Measurements from ENCODE around the gene CLSTN1. TPM values are rescaled to one million over a fixed set of nuclear protein-coding genes. Genes with fewer than 3 reads are reported as not detected.
A peak's percentile ranks its signal among the peaks of the same experiment; 100 is the strongest.

The CLSTN1 gene
- total and polyA plus RNA-seq, 2 of the 13 experiments (the other 11 are each of a cell fraction or from before 2014, with no cell fraction given): 19.7 to 29.8 TPM

- 0 out of 2 replicates have a peak, but pooled peaks have one; percentile 15 for TF ChIP-seq ZNF136 (CRISPR knock-in tag; IDR thresholded peaks at IDR 0.05; ENCODE audit: low read depth)
- TF ChIP-seq ZNF572 (CRISPR knock-in tag; IDR thresholded peaks at IDR 0.05): no peak
- TF ChIP-seq ZNF281 (CRISPR knock-in tag; IDR thresholded peaks at IDR 0.05; ENCODE audit: borderline replicate concordance): 0 out of 2 replicates have a peak, but pooled peaks have one; percentile 46
- 0 out of 2 replicates have a peak, but pooled peaks have one; percentile 12 for TF ChIP-seq ZNF598 (CRISPR knock-in tag; IDR thresholded peaks at IDR 0.05; ENCODE audit: borderline replicate concordance)
- no peak for TF ChIP-seq REST (IDR thresholded peaks at IDR 0.05; ENCODE audit: borderline replicate concordance in 1 of 2, low read depth in 1 of 2, low read length in 2 of 2)
- TF ChIP-seq JUND (CRISPR knock-in tag; IDR thresholded peaks at IDR 0.05): 0 out of 2 replicates have a peak, but pooled peaks have one; percentile 24
- no peak for TF ChIP-seq CAMTA2 (CRISPR knock-in tag; IDR thresholded peaks at IDR 0.05; ENCODE audit: borderline replicate concordance)
- no peak for TF ChIP-seq ZBTB42 (CRISPR knock-in tag; IDR thresholded peaks at IDR 0.05)
- no peak for TF ChIP-seq GATA4 (IDR thresholded peaks at IDR 0.05; ENCODE audit: borderline replicate concordance, low read depth)
These were observed 136.5 kb downstream of the CLSTN1 start (continued) for GRCh38 chr1:9687120-9687873.

Measured in HepG2 (cell line).